OCI-LY1 (cell line): ENCODE results near the gene RAB1A.
A peak's percentile ranks its signal among the peaks of the same experiment; 100 is the strongest.

Experiments used
- H2AFZ ChIP-seq: fragments of 200-600 bp; sonication (generic), shearing (Covaris generic); 2 replicates; pipeline ENCODE4 v1.6.0; 2014; ENCODE audit warnings: antibody characterized with exemption, mild to moderate bottlenecking, low read length
- H3F3A ChIP-seq: fragments of 200-600 bp; sonication (generic), shearing (Covaris generic); 2 replicates; pipeline ENCODE4 v1.6.0; 2014; ENCODE audit warnings: mild to moderate bottlenecking, antibody characterized with exemption, low read length, moderate library complexity; ENCODE audit not compliant: insufficient read depth
- H3K27ac ChIP-seq: fragments of 200-600 bp; sonication (generic); 2 replicates; pipeline ENCODE4 v1.5.1; 2014; ENCODE audit warnings: low read length, mixed run types, mild to moderate bottlenecking, low read depth; ENCODE audit not compliant: poor library complexity, severe bottlenecking
- H3K27me3 ChIP-seq: fragments of 200-600 bp; sonication (generic); 2 replicates; pipeline ENCODE4 v1.6.0; 2014; ENCODE audit warnings: antibody characterized with exemption, mild to moderate bottlenecking, low read length, moderate library complexity; ENCODE audit not compliant: insufficient read depth
- H3K36me3 ChIP-seq: fragments of 200-600 bp; sonication (generic); 2 replicates; pipeline ENCODE4 v1.6.1; 2014; ENCODE audit warnings: mild to moderate bottlenecking, antibody characterized with exemption, low read length, moderate library complexity, mixed read lengths; ENCODE audit not compliant: insufficient read depth
- H3K4me1 ChIP-seq: fragments of 200-600 bp; sonication (generic); 2 replicates; pipeline ENCODE4 v1.5.1; 2014; ENCODE audit warnings: mild to moderate bottlenecking, low read length, moderate library complexity; ENCODE audit not compliant: insufficient read depth, severe bottlenecking
- H3K4me2 ChIP-seq: fragments of 200-600 bp; sonication (generic), shearing (Covaris generic); 2 replicates; pipeline ENCODE4 v1.6.1; 2014; ENCODE audit warnings: low read length
- H3K4me3 ChIP-seq: fragments of 200-600 bp; sonication (generic); 2 replicates; pipeline ENCODE4 v1.5.1; 2014; ENCODE audit warnings: low read length, low read depth, mild to moderate bottlenecking, mixed read lengths; ENCODE audit not compliant: poor library complexity, severe bottlenecking
- H3K79me2 ChIP-seq: fragments of 200-600 bp; shearing (Covaris generic); 2 replicates; pipeline ENCODE4 v1.6.1; 2016; ENCODE audit warnings: mixed run types, low read length, mixed read lengths; ENCODE audit not compliant: insufficient read depth
- H3K9ac ChIP-seq: fragments of 200-600 bp; sonication (generic), shearing (Covaris generic); 2 replicates; pipeline ENCODE4 v1.6.1; 2014; ENCODE audit warnings: mild to moderate bottlenecking, low read length, mixed read lengths
- H3K9me2 ChIP-seq: fragments of 200-600 bp; sonication (generic), shearing (Covaris generic); 2 replicates; pipeline ENCODE4 v1.6.1; 2014; ENCODE audit warnings: low read depth, mild to moderate bottlenecking, low read length, mixed read lengths
- H3K9me3 ChIP-seq: fragments of 200-600 bp; shearing (Covaris generic); 2 replicates; pipeline ENCODE4 v1.6.1; 2014; ENCODE audit warnings: low read length, mixed read lengths
- H4K20me1 ChIP-seq: fragments of 200-600 bp; sonication (generic), shearing (Covaris generic); 2 replicates; pipeline ENCODE4 v1.6.0; 2016; ENCODE audit warnings: mild to moderate bottlenecking, low read length; ENCODE audit not compliant: insufficient read depth
- EZH2 ChIP-seq: fragments of 200-600 bp; sonication (generic), shearing (Covaris generic); IDR thresholded peaks from 2 replicates; pipeline ENCODE4 v1.8.0; 2017; ENCODE audit warnings: borderline replicate concordance, mixed run types, mild to moderate bottlenecking, antibody characterized with exemption, low read length, moderate library complexity, mixed read lengths
- TF ChIP-seq, protein P1 (sequence below): fragments of 200-600 bp; sonication (generic), shearing (Covaris generic); IDR thresholded peaks from 2 replicates; pipeline ENCODE4 v1.5.1; 2017; ENCODE audit warnings: mild to moderate bottlenecking, antibody characterized with exemption, low read length, moderate library complexity, mixed read lengths

RAB1A gene

DNA sequence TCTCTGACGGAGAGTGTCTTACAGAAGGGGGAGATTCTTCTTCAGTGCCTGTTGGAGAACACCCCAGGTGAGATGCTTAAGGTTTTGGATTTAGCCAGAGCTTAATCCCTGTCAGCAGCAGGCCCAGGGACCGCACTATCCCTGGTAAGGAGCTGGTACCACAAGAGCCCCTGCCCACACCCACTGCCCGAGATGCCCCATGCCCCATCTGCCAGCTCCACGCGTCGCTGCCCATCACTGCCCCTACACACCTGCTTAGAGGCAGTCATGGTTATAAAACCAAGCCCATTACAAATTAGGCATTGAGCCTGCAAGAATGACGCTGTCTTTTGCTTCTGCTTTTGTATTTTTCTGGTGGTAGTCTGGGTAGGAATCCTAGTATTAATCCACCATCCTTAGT, 52.0 kb downstream of the RAB1A start:
- H3K4me2 ChIP-seq = no peak overlapping the region
- peaks cover 51% of the 10 kb centered on the region for H3K36me3 ChIP-seq
- TF ChIP-seq, protein P1, sequence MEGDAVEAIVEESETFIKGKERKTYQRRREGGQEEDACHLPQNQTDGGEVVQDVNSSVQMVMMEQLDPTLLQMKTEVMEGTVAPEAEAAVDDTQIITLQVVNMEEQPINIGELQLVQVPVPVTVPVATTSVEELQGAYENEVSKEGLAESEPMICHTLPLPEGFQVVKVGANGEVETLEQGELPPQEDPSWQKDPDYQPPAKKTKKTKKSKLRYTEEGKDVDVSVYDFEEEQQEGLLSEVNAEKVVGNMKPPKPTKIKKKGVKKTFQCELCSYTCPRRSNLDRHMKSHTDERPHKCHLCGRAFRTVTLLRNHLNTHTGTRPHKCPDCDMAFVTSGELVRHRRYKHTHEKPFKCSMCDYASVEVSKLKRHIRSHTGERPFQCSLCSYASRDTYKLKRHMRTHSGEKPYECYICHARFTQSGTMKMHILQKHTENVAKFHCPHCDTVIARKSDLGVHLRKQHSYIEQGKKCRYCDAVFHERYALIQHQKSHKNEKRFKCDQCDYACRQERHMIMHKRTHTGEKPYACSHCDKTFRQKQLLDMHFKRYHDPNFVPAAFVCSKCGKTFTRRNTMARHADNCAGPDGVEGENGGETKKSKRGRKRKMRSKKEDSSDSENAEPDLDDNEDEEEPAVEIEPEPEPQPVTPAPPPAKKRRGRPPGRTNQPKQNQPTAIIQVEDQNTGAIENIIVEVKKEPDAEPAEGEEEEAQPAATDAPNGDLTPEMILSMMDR = no peak
- TF ChIP-seq EZH2 = no peak
- peaks cover 14% of the 10 kb centered on the region for H3K4me1 ChIP-seq
- no peak overlapping the region for H3K9ac ChIP-seq
- no peaks in the 10 kb centered on the region for H3K9me2 ChIP-seq
- H3K4me3 ChIP-seq = no peak overlapping the region
- no peaks in the 10 kb centered on the region for H3K79me2 ChIP-seq
- no peaks in the 10 kb centered on the region for H3F3A ChIP-seq
- no peak overlapping the region for H2AFZ ChIP-seq
- no peaks in the 10 kb centered on the region for H4K20me1 ChIP-seq
- H3K27me3 ChIP-seq = no peaks in the 10 kb centered on the region
- no peaks in the 10 kb centered on the region for H3K9me3 ChIP-seq
- peak overlapping the region; percentile 66 for H3K27ac ChIP-seq

- H3K79me2 ChIP-seq = no peaks in the 10 kb centered on the region
- no peak overlapping the region for H3K27ac ChIP-seq
- no peak overlapping the region for H3K4me2 ChIP-seq
- TF ChIP-seq, protein P1 = no peak
- TF ChIP-seq EZH2 = no peak
- H3K9me3 ChIP-seq = no peaks in the 10 kb centered on the region
- no peak overlapping the region for H2AFZ ChIP-seq
- H3K9ac ChIP-seq = no peak overlapping the region
- H4K20me1 ChIP-seq = no peaks in the 10 kb centered on the region
- no peak overlapping the region for H3K4me3 ChIP-seq
- H3K9me2 ChIP-seq = no peaks in the 10 kb centered on the region
- no peaks in the 10 kb centered on the region for H3K27me3 ChIP-seq
- no peaks in the 10 kb centered on the region for H3F3A ChIP-seq
- H3K4me1 ChIP-seq = peaks cover 19% of the 10 kb centered on the region
- peaks cover 52% of the 10 kb centered on the region for H3K36me3 ChIP-seq
These were observed 53.6 kb downstream of the RAB1A start for GRCh38 chr2:65076345-65076710.

DNA sequence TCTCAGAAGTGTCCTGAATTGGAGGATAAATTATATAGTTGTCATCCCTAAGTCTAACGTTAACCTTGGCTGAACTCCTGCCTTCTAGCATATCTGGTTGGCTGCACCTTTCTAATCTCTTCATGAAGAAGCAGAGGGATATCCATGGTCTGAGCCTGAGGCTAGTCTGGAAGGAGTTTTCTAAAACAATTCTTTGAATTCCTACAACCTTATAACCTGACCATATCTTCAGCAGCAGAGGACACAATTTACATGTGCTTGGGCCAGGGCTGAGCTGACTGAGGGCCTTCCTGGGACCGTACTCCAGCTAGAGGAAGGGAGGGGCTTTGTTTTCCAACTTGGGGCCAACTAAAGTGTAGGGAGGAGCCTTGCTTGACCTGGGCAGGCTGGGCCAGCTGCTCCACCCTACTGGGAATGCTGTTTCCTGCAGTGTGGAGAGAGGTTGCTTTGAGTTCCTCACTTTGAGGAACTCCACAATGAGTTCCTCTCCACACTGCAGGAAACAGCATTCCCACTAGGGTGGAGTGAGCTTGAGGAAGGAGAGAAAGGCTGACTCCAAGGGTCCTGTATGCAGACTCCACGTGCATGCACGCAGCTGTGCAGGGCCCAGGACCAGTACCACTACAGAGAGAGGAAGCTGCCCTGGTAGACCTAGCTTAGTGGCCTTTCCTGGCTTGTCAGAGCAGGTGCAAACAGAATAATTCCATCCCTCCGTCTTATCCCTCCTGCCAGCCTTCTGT, 54.1 kb downstream of the RAB1A start:
- no peak overlapping the region for H3K9ac ChIP-seq
- H3K27me3 ChIP-seq = no peaks in the 10 kb centered on the region
- no peaks in the 10 kb centered on the region for H4K20me1 ChIP-seq
- H3F3A ChIP-seq = no peaks in the 10 kb centered on the region
- no peaks in the 10 kb centered on the region for H3K79me2 ChIP-seq
- no peak overlapping the region for H3K27ac ChIP-seq
- no peak overlapping the region for H3K4me2 ChIP-seq
- H2AFZ ChIP-seq = no peak overlapping the region
- no peak overlapping the region for H3K4me3 ChIP-seq
- peaks cover 47% of the 10 kb centered on the region for H3K36me3 ChIP-seq
- H3K9me3 ChIP-seq = no peaks in the 10 kb centered on the region
- H3K4me1 ChIP-seq = peaks cover 22% of the 10 kb centered on the region
- TF ChIP-seq, protein P1 = no peak
- no peak for TF ChIP-seq EZH2
- no peaks in the 10 kb centered on the region for H3K9me2 ChIP-seq
